Measurements from ENCODE around the gene LTBP1.

LTBP1 gene

DNA sequence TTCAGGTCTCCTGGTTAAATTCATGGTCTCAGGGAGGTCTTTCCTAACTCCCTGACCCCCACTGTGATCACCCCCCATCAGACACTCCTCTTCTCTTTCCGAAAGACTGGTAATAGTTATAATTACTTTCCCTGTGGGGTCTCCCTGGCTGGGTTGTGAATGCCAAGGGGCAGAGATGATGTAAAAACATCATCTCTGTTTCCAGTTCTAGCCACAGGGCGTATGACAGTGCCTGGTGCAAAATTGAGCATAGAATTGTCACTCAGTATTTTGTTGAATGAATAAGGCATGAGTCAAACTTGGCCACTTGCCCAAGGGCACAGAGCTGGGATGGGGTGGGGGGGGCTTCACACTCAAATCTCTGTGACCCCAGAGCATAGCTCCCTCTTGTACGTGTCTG is 65.2 kb downstream of the LTBP1 start:
- DNase-seq: no peak

DNA sequence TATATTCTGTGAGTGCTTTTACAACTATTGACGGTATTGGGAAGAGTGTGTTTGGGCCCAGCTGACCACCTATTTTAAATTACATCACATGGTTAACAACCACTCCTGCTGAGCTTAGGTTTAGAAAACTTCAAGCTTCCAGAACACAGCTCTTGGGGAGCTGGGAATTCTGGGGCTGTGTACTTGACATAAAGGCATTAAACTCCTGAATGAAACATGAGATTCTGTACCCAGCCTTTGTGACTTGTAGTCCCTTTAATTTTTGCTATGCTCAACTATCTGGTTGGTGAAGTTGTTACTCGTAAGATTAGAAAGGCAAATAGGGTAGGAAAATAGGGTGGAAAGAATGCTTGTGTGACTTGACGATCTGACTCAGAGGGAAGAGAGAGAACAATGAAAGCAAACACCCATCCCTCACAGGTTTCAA is 66.9 kb downstream of the LTBP1 start:
- DNase-seq: no peak

DNA sequence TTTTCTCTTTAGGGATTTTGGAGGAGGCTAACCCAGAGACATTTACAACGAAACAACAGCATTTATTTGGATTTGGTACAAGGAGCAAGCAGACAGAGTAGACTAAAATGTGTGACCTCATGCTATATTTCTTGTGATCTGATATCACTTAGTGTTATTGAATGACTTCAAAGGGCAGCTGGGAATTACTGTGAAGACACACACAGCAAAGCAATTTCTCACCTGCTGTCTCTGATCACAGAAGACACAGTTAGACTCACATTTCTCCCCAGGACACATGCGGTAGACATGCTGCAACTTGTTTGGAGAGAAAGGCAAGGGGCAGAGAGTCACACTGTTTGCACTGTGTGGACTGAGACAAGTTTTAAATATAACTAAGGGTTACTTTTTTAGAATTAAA is 67.5 kb downstream of the LTBP1 start:
- DNase-seq: no peak

DNA sequence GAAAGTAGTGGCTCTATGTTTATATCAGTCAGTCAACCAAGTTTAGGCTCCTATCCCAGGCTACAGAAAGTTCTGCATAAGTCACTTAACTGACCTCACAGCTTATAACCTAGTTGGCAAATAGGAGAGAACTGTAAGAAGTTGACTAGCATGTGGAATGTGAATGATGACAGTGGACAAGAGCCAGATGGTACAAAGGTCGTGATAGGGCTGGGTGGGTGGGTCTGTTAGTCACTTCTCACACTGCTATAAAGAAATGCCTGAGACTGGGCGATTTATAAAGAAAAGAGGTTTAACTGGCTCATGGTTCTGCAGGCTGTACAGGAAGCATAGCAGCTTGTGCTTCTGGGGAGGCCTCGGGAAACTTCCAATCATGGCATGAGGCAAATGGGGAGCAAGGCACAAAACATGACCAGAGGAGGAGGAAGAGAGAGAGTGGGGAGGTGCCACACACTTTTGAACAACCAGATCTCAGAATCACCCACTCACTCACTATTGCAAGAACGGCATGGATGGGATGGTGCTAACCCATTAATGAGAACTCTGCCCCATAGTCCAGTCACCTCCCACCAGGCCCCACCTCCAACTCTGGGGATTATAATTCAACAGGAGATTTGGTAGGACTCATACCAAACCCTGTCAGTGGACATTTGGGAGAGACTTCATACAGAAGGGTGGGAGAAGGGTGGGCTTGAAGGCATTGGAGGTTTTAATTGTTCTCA is 68.8 kb downstream of the LTBP1 start:
- DNase-seq: no peak

DNA sequence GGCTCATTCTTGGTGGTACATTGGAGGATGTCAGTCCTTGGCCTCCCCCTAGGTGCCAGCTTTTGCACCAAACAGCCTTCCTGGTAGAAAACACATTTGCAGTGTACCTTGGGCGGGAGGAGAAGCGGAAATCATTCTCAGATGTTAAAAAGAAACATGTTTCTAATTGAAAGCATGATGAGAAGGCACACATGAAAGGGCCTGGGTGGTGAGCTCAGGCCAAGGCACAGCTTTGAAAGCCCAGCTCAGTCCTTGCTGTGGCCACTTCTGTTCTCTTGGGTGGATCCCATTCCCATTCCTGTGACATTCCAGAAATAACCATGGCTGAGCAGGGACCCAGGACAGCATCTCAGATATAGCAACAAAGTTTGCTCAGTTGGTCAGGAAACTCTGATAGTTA is 71.5 kb downstream of the LTBP1 start:
- DNase-seq: no peak

DNA sequence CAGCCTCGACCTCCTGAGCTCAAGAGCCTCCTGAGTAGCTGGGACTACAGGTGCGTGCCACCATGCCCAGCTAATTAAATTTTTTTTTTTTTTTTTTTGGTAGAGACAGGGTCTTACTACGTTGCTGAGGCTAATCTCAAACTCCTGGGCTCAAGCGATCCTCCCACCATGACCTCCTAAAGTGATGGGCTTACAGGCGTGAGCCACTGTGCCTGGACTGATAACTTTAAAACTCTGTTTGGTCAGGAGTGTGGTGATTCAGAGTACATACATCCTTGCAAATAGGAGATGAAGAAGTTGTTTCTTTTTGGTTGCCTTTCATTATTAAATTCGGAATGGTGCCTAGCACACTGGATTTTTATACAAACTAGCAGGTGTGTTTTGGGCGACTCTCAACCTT is 73.0 kb downstream of the LTBP1 start:
- DNase-seq: no peak

DNA sequence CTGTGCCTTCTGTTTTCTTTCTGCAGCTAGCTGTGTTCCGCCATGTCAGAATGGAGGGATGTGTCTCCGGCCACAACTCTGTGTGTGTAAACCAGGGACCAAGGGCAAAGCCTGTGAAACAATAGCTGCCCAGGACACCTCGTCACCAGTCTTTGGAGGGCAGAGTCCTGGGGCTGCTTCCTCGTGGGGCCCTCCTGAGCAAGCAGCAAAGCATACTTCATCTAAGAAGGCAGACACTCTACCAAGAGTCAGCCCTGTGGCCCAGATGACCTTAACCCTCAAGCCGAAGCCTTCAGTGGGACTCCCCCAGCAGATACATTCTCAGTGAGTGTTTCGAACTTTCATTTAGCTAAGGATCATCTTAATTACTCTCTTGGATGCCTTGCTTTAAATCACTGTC is 74.1 kb downstream of the LTBP1 start:
- DNase-seq: no peak

DNA sequence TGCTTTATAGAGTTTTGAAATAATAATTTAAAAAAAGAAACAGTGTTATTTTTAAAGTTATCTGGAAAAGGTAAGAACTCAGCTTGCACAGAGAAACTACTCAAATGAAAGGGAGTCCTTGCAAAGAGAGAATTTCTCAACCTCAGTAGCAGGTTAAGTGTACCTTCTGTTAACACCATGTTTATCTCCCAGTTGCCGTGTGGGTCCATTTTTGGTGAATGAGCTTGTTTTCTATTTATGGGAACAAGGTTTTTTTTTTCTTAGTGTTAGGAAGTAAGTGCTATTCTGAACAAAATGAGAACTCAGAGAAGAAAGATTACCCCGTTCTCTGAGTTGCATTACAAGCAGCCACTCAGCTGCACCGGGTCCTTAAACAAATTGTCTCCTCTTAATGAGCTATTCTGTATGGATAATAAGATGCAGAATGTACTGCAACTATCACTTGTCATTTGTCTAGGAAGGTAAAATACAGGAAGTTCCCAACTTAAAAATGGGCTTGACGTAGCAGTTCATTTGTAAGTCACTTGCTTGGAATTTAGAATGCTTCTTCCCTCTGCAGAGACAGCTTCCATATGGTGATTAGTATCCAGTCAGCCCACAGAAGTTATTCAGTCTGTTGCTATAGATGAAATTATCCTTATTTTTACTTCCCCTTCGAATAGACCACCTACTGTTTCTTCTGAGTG is 74.9 kb downstream of the LTBP1 start:
- no peak for DNase-seq

DNA sequence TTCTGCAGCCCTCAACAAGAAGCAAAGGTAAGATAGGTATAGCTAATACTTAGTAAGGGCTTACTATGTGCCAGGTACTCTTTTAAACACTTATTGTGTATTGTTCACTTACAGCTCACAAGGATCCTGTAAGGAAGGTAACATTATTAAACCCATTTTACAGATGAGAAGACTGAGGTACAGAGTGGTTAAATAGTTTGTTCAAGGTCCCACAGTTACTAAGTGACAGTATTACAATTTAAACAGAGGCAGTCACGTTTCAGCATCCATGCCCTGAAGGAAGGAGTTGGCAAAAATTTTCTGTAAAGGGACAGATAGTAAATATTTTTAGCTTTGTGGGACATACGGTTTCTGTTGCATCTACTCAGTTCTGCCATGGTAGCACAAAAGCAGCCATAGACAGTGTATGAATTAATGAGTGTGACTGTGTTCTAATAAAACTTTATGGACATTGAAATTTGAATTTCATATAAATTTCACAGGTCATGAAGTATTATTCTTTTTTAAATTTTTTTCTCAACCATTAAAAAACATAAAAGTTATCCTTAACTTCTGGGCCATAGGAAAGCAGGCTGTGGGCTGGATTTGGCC is 75.7 kb downstream of the LTBP1 start:
- DNase-seq: no peak

DNA sequence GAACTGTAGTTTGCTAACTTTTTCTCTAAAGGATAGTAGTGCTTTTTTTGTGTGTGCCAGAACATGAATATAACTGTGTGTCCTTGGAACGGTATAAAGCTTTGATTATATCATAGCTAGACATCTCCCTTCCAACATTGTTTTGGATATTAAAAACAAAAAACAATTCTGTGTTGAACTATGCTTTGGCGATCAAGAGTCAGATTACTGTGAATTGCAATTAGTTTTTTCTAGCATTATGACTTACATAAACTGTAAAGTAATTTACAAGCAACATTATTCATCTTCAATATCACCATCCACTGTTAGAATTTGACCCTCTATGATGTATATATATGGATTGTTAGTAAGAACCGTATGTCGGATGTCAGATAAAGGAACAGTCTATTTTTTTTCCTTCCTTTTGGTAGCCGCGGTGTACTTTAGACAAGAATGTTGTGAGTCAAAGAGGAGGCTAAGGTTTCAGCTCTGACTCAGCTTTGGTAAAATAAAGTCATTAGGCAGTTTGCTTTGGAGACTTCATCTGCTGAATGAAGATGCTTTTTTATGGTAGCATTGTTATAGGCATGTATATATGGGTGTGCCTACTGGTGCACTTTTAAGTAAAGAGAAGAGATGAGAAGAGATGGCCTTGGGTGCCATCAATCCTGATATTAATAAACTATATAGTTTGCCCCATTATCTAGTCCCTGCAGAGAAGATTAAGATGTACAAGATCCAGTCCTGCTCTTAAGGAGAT is 76.4 kb downstream of the LTBP1 start:
- peak; percentile 72 for DNase-seq

DNA sequence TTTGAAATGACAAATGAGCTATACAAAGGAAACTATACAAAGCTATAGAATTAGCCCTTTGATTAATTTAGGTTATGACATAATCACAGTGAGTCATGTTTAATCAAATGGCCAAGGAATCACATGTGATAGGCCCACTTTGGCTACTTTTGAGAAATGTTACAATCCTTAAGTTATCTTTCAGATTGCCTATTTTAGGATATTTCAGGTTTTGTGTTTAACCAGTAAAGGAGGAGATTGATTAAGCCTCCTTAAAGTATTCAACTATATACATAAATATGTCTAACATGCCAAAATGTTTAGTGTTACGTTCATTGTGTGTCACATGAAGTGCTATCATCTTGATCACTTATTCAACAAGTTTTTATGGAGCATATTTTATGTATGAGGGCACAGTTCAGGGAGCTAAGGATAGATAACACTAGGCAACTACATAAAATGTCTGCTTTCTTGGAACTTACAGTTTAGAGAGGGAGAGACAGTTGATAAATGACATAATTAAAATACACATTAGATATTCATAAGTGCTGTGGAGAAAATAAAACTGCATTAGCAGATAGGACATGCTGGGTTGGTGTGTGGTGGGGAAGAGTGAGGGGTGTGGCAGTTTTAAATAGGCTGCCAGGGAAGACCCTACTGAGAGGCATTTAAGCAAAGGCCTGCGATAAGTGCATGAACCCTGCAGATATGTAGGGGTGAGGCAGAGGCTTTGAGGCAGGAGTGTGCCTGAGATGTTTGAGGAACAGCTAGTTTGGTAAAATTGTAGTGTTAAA is 77.2 kb downstream of the LTBP1 start:
- DNase-seq: no peak

DNA sequence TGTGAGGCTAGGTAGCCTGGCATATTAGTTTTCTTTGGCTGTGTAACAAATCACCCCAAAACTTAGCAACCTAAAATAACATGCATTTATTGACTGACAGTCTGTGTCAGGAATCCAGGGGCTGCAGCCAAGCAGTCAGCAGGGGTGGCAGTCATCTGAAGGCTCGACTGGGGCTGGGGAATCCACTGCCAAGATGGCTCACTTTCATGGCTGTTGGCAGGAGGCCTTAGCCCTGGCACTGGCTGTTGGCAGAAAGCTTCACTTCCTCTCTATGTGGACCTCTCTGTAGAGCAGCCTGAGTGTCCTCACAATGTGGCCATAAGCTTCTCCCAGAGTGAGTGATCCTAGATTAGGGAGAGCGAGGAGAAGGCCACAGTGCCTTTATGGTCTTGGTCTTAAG is 78.0 kb downstream of the LTBP1 start:
- no peak for DNase-seq

DNA sequence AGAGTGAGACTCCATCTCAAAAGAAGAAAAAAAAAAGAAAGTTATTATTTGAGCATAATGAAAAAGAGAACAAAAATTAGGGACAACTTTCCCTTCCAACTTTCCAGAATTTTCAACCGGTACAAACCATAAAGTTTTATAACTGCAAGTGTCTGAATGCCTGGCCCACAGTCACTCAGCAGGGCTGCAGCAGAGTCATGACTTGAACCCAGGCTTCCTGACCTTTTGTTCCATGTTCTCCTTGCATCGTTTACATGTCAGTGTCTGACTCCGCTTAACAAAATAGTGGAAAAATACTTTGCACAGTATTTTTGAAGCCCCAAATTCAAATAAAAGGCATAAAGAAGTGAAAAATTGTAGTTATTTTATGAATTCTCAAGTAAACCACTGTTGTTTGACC is 82.7 kb downstream of the LTBP1 start:
- DNase-seq: no peak

DNA sequence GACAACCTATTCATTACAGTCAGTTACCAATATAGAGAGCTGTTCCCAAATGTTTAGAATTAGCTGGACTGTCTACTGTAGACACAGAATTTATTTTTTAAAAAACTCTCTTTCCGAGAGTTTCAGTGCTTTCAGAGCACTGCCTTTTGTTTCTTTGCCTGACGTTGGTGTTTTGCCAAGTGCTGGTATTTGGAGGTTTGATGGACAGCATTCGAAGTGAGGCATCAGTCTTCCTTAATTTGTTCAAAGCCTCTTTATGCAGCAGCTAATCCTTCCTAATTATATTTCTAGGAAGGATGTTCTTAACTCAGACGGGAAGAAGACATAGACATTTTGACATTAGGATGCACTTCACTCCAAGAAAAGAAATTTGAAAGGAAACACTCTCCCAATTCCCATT is 83.2 kb downstream of the LTBP1 start:
- DNase-seq: no peak

DNA sequence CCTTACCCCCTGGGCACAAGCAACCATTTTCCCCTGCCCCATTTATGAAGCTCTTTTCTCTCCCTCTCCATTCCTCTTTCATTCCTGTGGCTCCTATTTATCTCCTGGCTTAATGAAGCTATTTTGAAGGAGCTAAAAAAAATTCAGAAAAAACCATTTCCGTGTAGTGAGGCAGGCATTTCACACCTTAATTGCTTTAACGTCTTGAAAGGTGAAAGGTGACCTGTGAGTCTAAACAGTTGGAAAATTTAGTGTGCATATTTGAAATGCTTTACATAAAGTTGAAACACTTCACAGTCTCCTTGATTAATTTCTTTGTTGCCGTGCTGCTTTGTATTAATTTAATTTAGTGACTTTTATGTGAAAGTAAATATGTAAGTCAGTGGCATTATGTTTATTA is 83.6 kb downstream of the LTBP1 start:
- DNase-seq: no peak

DNA sequence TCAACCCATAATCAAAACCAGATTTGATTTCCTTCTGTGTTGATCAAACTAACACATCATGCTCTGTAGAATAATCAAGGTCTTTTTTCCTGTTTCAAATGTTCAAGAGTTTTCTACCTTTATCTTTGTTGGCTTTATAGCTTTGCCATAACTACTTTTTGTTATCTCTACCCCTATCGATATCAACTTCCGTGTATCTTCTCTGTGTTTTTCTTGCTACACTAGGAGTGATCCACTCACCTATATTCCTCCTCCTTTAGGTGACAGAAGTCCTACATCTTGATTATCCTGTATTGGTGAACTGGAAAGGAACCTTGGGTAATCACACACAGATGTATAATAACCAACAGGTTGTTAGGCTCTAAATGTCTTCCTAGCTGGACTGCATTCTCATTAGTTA is 85.5 kb downstream of the LTBP1 start:
- no peak for DNase-seq

DNA sequence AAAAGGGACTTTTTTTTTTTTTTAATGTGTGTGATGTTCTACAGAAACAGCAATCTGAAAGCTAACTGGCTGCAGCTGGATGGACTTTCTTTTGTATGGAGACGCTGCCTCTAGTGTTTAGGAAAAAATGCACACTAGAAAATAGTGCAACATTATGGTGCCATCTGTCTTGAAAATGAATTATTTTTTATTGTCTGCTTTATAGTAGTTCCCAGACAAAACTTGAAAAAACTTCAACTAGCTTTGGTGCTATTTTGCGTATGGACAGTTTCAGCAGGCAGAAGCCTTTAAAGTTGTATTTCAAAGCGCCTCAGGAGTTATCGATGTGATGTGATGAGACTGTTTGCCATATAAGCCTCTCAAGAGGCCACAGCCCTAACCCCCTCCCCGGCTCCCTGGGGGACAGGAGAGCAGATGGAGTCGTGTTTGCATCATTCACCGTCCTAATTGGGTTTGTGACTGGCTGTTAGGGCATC is 86.9 kb downstream of the LTBP1 start:
- peak; percentile 31 for DNase-seq

DNA sequence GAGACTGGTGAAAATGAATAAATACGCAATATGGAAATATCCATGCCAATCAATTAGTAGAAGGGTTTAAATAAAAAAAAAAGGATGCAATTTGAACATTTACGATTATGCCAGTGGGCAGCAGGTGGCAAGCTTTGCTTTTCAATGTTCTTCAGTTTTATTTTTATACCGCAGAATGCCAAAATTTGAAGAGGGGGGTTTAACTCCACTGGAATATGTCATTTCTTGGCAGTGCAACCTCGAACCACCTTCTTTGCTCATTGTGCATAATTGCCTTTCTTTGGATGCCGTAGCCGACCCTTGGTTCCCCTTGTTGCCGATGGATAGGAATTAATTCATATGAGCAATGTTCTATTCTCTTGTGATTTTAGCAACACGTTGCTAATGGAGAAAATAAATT is 88.0 kb downstream of the LTBP1 start:
- DNase-seq: peak; percentile 21

DNA sequence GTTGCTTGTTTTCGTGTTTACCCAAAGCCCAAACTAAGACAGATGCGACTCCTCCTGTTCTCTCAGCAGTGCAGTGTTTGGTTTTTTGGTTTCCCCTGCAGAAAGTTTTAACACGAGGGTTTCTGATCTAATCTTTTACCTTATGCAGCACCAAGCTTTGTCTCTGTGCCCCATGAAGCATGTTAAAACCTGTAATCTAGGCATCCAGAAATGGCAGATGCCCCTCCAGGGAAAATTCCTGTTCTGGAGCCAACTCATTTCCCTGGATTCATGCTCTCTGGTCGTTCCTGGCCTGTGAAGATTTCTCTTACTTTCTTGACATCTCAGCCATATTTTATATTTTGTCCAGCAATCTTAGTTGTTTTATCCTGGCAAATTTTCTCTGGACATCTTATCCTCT is 91.5 kb downstream of the LTBP1 start:
- DNase-seq: no peak

DNA sequence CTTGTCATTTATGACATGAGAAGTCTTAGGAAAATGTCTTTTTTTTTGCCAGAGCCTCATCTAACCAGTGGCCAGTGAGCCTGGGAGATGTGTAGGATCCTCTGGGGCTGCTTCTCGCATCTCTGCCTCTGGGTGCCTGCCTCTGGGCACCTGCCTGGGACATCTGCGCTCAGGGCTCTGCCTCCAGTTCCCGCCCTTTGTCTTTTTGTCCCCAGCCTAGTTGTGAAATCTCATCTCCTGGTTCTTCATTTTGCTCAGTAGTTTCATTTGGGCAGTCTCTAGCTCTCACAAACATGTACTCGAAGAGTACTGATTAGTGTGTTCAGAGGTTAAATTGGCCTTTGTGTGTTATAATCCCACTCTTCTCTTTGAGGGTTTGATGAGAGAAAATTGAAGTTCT is 92.0 kb downstream of the LTBP1 start:
- no peak for DNase-seq

DNA sequence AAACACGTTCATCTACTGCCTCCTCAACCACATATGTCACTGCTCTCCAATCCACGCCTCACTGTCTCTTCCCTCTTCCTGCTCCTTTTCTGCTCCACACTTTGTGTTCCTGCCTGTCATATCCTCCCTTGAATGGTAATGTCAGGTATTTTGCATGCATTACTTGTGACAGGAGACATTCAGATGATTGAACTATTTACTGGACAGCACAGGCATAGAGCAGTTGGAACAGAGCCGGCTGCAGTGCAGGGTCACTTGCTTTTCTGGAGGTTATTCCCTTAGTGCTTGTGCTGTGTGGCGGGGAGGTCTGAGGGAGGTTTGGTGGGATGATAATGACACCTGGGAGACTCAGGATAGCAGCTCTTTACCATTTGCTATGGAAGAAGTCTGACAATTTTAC is 93.8 kb downstream of the LTBP1 start:
- DNase-seq: no peak

DNA sequence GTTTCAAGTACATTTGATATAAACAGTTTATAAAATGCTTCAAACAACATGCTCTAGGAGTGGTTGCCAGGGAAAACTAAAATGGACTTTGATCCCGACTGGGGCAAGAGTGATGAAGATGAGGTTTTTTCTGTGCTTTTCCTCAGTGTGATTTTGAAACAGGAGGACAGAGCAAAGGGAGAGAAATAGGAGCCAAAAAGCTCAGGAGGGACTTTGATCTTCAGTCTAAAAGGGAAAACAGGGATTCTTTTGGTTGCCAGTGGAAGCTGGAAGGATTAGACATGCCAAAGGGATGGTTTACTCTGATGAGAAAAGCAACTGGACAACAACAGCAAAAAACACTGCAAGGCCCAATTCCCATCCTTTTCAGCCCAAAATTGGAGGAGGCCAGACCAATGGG is 95.5 kb downstream of the LTBP1 start:
- DNase-seq: no peak

DNA sequence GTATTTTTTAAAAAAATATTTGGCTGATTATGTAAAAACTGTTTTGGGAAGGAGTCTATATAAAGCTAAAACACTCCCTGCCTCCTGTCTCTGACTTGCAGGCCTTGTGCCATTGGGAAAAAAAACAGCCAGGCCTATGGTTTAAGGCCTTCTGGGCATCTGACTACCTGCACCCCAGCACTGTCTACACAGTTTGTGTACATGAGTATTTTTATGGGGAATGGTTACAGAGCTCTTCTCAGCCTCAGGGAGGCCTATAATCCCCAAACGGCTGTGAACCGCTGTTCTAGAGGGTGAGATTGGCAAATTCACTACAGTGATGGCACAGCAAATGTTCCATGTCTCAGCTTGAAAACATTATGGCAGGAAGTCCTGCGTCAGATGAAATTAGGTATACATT is 96.1 kb downstream of the LTBP1 start:
- DNase-seq: no peak

All from kidney glomerular epithelial cell (primary cell).